Stimulated activated CD8-positive, alpha-beta memory T cell treated with anti-CD3 and anti-CD28 coated beads, Interleukin-7, amount 100 ng/mL, for 24 hours (primary cell): Measurements from ENCODE around the gene MYH13.
"Not testable (repeated sequence)": the region's sequence is repeated elsewhere in the genome, so short reads cannot be mapped to it uniquely, and the experiment has no call there.

Experiments
- DNase-seq: peaks from one replicate; pipeline ENCODE4 v3.0.0-alpha.2; 2020; ENCODE audit warnings: low read depth

MYH13 gene

DNA sequence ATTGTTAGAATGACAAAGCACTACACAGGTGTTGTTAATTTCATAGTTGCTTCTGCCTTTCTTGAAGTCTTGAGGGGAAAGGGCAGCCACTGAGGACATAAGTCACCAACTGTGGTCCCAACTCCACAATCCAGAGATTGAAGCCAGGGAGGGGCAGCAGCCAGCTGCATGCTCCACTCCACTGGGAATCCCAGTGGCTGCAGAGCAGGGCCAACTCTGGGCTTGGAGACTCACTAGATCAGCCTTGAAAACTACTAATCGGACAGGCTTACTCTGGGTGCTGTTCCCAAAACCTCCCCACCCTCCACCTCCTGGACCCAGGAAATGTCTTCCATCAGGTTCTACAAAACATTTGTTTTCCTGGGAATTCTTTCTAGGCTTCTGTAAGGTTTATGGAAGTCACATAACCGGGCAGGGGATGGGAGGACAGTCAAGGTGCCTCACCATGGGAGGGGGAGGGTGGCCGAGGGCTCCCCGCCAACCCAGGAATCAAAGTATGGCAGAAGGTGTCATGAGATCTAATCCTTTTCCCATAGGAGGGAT is 68.0 kb downstream of the MYH13 start:
- DNase-seq = no peak

DNA sequence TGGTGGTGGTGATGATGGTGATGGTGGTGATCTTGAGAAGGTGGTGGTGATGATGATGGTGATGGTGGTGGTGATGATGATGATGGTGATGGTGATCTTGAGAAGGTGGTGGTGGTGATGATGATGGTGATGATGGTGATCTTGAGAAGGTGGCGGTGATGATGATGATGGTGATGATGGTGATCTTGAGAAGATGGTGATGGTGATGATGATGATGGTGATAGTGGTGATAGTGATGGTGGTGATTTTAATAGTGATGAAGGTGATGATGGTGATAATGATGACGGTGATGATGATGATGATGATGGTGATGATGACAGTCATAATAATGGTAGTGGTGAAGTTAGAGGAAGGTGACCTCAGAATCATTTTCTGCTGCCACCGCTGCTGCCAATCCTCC is 75.1 kb downstream of the MYH13 start:
- no peak for DNase-seq

DNA sequence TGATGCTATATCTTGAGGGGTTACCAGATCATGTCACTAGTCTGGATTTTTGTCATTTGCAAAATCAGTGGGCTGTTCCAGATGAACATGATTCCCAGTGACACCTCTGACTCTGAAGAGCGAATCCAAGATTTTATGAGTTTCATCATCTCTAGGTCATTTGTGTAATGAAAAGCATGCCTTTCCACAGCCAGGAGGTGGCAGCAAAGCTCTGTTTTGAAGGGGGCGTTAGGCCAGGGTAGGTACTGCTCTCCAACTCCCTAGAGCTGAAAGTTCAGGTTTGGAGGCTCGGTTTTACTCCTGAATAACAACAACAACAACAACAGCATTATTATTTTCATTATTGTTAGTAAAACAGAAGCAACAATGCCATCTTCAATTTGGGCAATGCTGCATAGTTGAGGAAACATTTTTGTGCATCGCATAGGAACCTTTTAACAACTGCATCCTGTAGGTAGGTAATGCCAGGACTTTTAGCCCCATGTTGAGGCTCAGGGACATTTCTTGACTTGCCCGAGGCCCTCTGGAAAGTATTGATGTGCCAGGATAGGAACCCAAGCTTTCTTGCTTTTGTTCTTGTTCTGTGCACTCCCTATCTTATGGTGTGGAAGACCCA is 77.0 kb downstream of the MYH13 start:
- peak; percentile 12 for DNase-seq

DNA sequence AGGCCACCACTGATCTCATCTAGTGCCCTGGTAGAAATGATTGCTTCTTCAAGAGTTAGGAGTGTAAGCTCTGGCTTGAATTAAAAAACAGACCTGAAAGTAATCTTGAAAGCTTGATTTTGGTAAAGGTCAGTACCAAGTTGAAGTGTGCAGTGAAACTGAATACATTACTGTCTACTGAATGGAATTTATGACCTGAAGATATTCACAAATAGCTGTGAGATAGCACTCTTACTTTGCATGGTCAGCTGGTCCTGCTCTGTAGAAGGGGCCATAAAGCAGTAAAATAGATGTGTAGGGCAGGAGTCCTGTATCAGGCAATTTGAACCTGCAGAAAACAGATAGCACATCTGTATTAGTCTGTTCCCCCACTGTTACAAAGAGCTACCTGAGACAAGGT is 78.6 kb downstream of the MYH13 start:
- no peak for DNase-seq

DNA sequence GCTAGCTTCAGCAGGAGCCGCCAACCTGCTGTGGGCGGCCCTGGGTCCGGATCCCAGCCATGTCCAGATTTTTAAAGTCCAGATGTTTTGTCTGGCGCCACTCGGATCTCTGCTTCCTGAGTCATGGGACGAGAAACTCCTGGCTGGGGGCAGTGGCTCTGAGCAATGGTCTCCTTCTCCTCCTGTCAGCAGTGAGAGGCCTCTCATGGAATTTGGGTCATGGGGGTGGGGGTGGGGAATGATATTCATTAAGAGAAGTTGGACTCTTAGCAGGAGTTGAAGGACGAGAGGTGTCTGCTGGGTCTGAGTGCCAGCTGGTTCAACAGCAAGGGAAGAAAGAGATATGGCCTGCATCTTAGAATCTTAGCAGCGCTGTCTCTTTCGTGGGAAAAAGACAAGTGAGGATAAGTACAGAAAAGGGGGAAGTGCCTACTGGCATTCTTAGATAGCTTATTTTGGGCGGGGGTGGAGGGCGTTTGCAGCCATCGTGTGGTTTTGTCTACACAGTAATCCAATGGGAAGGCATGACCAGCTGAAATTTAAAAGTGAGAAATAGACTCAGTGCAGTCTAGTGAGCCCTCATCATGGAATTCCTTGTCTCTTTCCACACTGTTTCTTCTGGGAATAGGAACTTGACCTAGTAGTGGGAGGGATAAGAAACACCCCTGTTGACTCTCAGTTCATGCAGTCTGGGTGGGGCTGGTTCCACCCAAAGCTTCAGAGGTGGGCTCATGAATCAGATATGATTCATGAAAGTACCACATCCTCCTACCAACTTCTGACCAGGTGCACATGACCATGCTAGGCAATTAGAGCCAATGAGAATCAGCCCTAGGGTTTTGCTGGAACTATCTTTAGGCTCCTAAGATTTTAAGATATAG is 80.5 kb downstream of the MYH13 start:
- DNase-seq = no peak

DNA sequence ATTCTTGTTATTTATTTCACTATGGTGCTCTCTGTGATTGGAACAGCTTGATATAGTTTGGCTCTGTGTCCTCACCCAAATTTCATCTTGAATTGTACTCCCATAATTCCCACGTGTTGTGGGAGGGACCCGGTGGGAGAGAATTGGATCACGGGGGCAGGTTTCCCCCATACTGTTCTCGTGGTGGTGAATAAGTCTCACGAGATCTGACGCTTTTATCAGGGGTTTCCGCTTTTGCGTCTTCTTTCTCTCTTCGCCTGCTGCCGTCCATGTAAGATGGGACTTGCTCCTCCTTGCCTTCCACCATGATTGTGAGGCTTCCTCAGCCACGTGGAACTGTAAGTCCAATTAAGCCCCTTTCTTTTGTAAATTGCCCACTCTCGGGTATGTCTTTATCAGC is 81.2 kb downstream of the MYH13 start:
- DNase-seq = not testable (repeated sequence)

DNA sequence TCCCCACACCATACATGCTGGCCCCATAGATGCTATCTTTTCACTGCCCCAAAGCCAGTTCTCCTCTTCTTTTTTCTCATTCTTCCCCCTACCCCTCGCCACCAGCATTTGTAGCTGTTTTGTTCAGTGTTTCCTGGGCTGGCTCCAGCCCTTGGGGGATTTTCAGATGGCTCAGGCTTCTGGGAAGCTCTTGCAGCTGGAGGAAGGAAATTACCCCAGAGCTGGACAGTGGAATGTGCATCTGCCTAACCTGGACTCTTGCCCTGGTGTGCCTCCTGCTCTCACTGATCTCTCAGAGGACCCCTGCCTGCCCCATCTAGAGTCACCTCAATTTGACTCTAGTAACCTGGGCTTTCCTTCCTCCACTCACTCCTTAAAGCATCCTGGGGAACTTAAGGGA is 82.8 kb downstream of the MYH13 start:
- DNase-seq = no peak

DNA sequence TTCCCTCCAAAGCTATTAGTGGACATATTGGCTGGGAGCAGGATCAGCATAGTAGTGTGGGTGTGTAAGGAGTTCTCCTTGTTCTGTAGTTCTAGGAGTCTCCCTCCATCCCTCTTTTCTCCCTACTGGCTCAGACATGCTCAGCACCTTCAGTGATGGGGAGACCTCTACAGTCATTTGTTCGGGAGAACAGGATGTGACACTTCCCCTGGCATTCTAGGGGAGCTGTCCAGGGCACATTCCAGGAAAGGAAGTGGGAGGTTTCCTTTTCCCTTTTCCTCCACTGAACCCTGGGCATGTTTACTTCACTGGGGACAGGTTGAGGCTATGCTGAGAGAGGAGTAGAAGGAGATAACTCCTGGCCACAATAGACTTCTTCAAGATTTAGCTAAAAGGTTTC is 86.5 kb downstream of the MYH13 start:
- no peak for DNase-seq

DNA sequence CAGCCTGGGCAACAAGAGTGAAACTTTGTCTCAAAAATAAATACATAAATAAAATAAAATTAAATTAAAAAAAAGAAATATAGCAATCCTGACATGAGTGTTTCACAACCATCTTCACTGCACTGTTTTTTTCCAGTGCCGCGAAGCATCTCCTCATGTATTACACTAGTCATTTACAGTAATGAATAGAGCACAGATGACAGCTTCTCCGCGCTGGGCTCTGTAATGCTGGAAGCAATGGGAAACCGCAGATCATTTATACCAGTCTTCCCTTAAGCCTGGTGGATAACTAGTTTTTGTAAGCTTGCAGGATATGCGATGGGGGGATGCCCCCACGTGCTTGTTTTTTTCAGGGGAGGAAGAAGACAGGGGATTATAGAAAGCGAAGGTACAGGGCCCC is 86.9 kb downstream of the MYH13 start:
- no peak for DNase-seq

DNA sequence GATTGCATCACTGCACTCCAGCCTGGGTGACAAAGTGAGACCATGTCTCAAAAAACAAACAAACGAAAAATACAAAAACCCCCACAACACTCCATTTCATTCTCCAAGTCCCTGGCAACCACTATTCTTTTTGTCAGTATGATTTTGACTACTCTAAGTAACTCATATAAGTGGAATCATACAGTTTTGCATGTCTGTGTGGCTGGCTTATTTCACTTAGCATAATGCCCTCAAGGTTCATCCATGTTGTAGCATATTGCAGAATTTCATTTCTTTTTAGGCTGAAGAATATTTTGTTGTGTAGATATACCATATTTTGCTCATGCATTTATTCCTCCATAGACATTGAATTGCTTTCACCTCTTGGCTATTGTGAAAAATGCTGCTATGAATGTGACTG is 92.7 kb downstream of the MYH13 start:
- DNase-seq = no peak

DNA sequence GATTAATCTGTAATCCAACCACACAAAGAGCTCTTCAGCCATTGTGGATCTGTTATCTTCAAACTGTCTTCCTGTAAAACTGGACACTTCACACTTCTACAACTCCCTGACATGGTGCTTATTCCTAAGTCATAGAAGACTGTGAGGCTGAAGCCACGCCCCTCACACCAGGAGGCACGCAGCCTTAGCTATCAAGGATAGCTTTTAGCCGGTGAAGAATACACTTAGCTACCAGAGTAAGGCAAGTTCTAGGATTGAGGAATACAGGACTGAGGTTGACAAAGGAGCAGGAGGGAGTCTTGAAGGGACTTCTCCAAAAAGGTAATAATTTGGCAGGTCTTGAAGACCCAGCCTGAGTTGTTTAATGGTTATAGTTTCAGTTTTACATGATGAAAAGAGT is 94.6 kb downstream of the MYH13 start:
- no peak for DNase-seq

DNA sequence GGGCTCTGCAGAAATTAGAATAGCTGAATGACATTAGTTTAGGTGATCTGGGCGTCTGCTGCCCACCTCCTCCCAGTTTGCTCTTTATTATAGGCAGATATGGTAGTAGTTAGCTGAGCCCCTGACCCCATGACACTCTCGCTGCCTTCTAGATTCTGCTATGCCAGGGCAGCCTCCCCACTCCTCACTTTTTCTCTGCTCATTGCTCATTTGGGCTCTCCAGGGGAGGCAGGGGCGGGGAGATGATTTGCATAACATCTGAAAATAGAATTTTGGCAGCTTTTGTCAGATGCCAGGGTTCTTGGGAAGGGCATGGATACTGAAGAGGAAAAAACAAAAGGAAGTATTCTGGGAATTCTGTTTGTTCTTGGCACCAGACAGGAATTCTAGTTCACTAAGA is 96.4 kb downstream of the MYH13 start:
- no peak for DNase-seq

DNA sequence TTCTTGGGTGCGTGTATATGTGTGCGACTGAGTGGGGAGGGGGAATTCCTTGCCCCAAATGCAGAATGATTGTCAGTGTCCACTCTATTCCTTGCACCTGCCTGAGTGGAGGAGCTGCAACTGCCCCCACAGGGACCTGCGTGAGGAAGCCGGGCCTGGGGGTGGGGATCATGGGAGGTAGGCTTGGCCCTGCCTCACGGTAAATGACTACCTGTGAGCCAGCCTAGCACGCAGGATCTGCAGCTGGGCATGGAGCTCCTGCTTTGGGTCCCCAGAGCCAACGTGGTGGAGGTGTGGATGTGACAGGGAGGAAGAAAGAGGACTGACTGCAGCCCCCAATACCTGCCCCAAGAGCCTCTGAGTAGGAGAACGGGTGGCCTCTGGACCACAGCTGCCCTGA is 97.4 kb downstream of the MYH13 start:
- no peak for DNase-seq

DNA sequence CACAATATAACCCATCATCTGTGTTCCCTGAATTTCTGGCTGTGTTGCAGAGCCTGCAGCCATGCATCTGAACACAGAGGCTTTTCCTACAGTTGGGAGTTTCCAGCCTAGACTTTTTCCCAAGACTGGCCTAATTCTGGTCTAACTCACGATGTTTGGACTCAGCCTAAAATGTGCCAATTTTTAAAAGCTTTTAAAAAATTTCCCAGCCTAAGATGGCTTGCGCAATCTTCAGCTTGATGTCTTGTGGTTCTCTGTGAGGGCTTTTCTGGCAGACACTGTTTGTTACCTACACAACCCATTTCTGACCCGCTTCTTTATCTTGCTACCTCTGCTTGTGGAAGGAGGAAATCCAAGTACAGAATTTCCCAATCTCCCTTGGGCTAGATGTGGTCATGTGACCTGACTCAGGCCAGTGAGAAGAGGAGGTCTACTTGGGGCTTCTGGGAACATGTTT is 101.7 kb downstream of the MYH13 start:
- DNase-seq = no peak

DNA sequence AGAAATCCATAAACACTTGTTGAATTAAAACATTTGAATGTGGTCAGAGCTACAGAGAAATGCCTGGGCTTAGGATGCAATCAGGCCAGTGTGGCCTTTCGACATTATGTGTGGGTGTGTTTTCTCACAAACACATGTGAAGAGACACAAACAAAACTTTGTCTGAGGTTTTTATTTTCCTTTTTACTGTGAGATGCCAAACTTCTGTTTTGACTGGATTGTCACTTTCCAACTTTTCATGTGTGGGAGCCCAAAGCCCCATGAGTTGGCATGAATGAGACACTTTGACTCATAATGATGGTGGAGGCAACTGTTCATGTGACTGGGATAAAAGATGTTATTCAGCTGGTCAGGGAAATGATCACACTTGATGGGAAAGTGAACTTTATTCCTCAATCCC is 102.5 kb downstream of the MYH13 start:
- DNase-seq = no peak

DNA sequence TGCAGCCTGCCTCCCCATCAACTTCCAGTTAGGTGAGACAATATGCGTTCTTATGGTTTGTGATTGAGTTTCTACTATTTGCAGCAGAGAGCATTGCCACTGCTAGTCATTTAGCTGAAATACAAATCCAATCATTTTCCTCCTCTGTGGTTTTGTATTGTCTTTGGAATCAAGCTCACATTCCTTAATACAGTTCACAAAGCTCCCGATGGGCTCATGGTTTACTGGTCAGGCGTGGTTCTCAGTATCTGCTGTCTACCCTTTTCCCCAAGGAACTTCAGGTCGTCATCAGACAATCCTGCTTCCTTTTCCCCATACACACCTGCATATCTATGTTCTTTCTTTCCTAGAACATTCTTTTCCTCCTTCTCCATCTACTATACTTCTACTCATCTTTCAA is 104.8 kb downstream of the MYH13 start:
- DNase-seq = no peak

DNA sequence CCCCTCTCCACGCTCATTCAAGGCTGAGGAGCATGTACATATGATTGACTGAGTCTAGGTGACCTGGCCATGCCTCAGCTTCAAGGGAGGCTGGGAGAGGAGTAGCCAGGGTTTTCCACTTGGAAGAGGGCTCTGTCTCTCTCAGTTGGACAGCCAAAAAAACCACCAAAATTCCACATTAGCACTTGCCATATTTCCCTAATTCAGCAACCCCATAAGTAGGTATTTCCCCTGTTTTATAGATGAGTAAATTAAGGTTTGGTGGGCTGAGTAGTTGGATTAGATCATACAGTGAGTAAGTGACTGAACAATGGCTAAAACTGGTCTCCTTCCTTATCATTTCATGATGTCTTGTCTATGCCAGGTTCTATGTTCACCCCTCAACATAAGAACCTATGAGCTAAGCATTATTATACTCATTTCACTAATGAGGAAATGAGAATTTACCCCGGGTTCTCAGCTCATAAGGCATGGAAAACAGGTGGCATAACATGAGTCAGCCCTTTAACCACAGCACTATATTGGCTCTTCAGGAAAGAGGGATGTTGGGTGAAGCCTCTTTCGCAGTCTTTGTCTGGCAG is 106.4 kb downstream of the MYH13 start:
- no peak for DNase-seq

DNA sequence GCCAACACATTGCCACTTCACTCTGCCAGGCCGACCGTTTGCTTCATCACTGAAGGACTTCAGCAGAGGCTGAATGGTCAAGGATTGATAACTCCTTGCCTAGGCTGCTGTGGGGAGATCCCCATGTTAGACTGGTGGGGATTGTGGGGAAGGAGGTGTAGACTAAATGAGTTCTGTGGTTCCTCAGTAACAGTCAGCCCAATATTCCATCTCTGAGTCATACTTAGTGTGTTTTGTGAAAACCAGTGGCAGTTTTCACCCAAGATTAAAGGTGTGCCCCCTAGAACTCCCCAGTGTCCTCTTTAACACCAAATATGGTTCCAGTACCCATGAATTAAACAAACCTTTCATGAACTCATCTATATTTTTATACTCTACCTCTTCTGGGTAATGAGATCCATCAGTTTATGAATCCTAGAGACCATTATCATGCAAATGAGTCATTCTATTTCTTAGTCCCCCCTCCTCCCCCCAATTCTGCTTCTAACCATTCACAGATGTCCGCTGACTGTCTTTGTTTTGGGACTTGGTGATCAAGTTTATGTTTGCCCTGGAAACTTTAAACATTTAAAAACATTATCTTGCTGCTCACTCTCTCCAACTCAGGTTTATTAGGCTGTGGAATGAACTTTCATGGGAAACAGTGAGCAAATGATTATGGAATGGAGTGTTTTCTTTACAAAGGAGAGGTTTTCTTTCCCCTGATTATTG is 107.6 kb downstream of the MYH13 start:
- DNase-seq = no peak

DNA sequence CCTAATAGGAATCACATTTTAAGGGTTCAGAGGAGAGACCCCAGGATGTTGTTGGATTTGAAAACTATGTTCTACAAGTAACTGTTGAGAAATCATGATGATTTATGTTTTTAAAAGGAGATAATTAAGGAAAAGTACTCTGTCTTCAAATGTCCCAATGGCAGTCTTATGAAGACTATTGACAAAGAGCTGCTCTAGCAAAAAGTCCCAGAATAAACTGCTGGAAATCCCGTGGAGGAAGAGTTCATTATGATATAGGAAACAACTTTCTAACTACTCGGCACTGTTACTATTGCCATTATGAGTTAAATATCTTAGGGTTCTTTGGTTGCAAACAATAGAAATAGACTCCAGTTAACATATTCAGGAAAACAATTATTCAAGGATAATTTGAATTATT is 108.8 kb downstream of the MYH13 start:
- no peak for DNase-seq

DNA sequence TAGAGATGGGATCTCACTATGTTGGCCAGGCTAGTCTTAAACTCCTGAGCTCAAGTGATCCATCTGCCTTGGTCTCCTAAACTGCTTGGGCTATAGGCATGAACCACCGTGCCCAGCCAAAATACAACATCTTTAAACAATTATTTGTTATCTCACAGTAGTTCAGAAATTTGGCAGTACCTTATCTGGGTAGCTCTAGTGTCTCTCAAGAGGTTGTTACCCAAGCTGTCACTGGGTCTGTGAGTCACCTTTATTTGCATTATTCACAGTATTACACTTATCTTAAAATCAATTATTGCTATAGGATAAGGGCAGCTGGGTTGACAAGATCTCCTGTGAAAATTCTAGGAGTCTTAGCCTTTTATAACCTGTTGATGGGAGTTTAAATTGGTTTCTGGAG is 110.4 kb downstream of the MYH13 start:
- no peak for DNase-seq

DNA sequence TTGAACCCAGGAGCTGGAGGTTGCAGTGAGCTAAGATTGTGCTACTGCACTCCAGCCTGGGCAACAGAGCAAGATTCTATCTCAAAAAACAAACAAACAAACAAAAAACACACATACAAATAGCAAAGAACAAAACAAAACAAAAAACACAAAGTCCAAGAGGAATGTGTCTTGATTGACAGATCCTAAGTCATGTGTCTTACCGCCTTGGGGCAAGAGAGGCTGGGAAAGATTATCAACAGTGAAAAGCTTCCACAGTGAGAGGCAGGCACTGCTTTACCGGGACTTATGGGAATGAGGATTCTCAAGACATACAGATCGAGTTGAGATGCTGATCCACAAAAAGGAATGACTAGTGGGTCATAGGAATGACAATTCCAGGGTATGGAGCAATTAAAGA is 111.7 kb downstream of the MYH13 start:
- DNase-seq = no peak

DNA sequence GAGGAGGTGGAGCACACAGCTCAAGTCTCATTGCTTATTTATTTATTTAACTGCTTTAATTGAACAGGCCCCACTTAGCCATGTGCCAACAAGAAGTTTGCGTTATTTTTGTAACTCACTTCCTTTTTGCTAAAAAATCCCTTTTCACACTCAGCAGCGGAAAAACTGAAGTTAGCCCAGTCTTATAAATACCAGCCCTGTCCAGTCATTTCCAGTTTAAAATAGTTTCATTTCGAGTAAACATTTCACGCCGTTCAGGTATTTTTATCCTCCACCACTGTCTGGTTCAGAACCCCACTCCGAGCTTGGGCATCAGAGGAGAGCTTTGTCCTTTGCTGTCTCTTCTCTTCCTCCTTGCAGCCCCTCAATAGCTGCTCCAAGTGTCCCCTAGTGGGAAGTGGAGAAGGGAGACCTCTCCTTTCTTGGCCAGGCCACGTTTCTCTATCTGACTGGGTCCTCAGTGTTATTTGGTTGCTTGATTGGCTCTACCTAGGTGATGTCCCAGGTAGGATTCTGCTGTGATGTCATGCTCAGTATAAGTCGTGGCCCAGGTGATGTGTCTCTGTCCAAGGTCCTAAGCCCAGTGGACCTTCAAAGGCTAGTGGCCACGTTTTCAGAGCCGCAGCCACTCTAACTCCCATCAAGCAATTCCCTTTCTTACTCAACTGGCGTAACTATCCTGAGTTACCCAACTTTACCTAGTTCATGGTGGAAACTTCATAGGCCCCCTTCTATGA is 121.4 kb downstream of the MYH13 start:
- DNase-seq = no peak
